Loucy (cell line): ENCODE results near the gene SPIN3.

Source experiments
- CTCF ChIP-seq: fragments of 200-600 bp; sonication (generic); conservative IDR thresholded peaks from 2 replicates; pipeline ENCODE4 v1.5.1; 2014; ENCODE audit warnings: mild to moderate bottlenecking, antibody characterized with exemption, low read length
- EZH2phosphoT487 ChIP-seq: fragments of 200-600 bp; IDR thresholded peaks from 2 replicates; pipeline ENCODE4 v1.6.1; 2018; ENCODE audit warnings: antibody characterized with exemption, mild to moderate bottlenecking, moderate library complexity, borderline replicate concordance

- TF ChIP-seq CTCF: no peak
- TF ChIP-seq EZH2phosphoT487: no peak
These were observed 718 bp downstream of the SPIN3 start for GRCh38 chrX:56994375-56995270.
